Amniotic epithelial cell (primary cell): ENCODE results near the gene GNGT1.
A peak's percentile ranks its signal among the peaks of the same experiment; 100 is the strongest.

Source experiments
- DNase-seq: peaks from one replicate; pipeline ENCODE4 v3.0.0-alpha.2; 2010; ENCODE audit warnings: low read depth

GNGT1 gene

DNA sequence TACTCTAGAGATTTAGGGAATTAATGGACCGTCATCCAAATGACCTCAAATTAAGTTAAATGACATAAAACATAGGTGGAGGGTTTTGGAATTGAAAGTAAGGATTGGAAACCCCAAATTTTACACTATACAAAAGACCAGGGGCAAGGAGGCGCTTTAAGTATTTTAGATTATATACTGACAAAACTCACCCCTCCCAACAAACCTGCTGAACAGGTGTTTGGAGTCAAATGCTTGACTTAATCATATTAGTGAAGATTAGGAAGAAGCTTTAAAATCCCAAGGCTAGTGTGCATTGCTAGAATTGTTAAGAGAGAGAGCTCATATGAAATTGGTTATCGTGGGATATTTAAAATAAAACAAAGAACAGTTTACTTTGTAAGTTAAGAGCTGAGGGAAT is at the start of gene GNGT1:
GNGT1 (plus strand) TSS at position 301 of the 400 bp plus-strand sequence. CDS start 180 bp downstream, outside the sequence.
- DNase-seq = no peak

DNA sequence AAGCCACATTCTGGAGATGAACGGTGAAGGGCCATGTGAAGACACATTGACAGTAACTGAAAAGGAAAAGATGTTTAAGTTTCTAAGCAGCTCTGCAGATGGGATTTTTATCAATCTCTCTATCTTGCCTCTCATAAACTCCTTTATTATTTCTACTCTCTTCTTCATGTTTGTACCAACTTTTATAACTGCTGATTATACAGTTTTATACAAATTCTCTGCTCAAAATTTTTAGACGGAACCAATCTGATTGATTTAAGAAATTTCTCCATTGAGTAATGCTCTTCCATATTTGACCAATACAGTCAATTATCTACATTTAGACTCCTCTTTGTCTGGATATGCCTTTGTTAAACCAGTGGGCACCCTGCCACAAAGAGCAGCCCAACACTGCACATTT is 47.5 kb upstream of the GNGT1 start:
- DNase-seq = no peak

- DNase-seq = peak; percentile 66
Observed at GRCh38 chr7:93860261-93860660, 46.1 kb upstream of the GNGT1 start.

GRCh38 chr7:93861325-93861949 is 44.9 kb upstream of the GNGT1 start:
- no peak for DNase-seq

- DNase-seq = no peak
Observed at GRCh38 chr7:93862651-93863050, 43.7 kb upstream of the GNGT1 start.

DNA sequence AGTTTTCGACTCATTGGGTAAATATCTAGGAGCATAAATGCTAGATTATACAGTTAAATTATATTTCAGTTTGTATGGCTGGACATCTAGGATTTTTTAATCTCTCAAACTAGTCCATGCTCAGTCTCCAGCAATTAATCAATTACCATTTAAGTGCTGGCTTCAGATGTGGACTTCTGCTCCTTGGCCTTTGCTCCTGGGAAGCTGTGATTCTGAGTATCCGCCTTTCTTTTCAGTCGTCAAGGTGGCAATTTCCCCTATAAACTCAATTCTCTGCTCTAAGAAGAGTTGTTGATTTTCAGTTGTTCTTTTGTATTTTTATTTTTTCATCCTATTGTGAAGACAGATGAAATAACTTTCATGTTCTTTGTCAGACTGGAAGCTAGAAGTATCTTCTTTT is 39.5 kb upstream of the GNGT1 start:
- DNase-seq = no peak

DNA sequence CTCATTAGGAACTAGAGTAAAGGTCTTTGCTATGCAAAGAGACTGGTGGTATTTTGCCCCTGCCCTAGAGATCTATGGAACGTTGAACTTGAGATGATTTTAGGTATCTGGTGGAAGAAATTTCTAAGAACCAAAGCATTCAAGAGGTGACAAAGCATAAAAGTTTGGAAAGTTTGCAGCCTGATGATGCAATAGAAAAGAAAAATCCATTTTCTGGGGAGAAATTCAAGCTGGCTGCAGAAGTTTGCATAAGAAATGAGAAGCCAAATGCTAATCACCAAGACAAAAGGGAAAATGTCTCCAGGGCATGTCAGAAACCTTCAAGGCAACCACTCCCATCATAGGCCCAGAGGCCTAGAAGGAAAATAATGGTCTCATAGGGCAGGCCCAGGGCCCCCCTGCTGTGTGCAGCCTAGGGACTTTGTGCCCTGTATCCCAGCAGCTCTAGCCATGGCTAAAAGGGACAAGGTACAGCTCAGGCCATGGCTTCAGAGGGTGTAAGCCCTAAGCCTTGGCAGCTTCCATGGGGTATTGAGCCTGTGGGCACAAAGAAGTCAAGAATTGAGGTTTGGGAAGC is 32.3 kb upstream of the GNGT1 start:
- DNase-seq = no peak

DNA sequence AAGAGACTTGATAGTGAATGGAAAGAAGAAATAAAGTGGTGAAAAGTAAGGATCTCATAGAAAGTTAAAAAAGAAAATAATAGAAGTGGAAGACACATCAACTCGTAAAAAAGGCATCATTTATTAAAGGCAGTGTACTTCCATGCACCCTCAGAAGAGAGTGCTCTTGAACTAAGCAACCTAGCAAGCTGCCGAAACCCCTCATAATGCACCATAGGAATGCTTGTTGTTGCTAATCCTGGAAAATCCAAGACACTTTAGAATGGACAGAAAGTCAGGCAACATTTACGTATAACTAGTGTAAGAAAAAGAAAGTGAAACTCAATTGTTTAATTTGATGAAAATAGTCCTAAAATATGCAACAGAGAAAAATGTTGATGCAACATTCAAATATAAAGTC is 28.6 kb upstream of the GNGT1 start:
- DNase-seq = no peak

GRCh38 chr7:93879356-93879755 is 27.0 kb upstream of the GNGT1 start:
- DNase-seq = no peak

GRCh38 chr7:93882468-93882867 is 23.9 kb upstream of the GNGT1 start:
- no peak for DNase-seq

DNA sequence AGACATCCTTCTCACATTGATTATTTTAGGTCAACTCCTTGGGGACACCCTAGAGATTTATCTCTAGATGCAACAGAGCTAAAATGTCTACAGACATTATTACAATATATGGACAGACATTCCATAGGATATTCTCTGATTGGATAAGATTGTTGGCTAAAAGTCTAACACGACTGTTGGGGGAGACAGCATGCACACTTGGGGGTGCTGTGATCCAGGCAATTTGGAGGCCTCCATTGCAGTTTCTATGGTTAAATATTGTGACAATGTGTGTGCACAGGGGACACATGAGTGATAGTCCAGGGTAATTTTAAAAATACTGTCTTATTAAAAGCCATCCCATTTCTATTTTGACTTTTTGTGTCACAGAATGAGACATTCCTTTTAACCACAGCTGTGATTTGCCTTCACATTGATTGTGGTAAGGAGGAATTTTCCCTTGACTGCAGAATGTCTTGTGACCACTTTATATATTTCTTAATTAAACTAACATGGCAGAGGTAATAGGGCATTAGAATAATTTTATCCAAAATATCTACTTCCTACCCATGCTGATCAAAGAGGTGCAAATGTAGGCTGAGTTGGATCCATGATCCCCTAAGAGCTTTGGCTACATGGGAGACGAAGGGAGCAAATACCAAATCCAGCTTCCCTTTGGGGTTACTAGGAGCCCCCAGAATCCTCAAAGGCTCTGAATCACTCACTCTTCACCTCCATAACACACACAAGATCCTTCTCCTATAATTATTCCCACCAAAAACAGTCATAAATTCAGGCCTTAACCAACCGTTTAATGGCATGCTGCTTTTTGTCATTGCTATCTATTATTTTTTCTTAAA is 23.1 kb upstream of the GNGT1 start:
- no peak for DNase-seq

DNA sequence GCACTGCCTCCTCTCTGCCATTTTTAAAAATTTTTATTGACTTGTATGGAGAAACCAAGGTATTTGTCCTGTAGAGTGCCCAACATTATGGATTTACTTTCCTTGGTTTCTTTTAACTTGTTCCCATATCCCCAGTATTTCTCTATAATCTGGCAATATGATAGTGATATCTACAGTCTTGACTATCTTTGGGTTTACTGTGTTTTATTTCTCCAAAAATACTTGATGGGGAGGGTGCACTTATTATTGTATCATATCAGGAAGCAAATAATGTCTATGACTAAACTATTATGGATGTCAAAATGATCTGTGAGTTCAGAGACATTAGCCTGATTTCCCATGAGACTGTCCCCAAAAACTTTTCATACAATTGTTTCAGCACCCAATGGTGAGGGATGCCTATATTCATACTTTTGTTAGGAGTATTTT is 22.4 kb upstream of the GNGT1 start:
- DNase-seq = no peak

GRCh38 chr7:93884541-93884940 is 21.8 kb upstream of the GNGT1 start:
- DNase-seq = no peak

DNA sequence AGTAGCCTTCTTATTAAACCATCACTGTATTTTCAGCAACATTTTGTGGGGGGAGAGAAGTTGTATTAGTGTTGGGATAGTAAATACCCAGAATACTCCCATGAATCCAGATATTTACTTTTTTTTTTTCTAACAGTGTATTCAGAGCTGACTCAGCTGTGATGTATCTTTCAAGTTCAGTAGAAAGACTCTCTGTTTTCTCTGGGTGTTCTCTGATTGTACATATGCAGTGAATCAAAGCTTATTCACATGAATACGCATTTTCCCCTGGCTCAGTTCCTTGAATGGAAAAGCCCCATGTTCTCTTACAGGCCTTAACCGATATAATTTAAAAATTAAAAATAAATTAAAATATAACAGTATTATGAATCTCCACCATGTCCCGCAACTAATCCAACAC is 17.1 kb upstream of the GNGT1 start:
- peak; percentile 79 for DNase-seq

GRCh38 chr7:93890041-93890463 is 16.3 kb upstream of the GNGT1 start:
- peak; percentile 74 for DNase-seq

DNA sequence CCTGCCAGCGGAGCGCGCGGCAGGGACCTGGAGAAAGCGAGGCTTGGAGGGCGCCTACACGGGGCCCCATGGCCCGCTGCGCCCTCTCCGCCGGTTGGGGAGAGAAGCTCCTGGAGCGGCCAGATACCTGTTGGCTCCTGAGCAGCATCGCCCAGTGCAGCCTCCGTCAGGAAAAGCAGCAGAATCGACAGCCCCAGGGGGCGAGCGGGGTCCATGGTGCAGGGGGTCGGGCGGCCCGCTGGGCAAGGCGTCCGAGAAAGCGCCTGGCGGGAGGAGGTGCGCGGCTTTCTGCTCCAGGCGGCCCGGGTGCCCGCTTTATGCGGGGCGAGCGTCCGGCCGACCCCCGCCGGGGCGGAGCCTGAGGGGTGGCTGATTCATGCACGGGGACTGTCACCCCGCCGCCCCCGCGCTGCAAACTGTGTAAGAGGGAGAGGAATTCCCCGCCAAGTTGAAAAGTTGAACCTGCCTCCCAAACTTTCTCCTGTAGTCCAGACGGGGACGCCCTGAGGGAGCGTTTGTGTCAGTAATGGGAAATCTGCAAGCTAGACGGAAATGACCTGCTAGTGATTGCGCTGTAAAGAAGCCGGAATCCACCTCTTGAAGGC is 15.8 kb upstream of the GNGT1 start, which contains the start of gene TFPI2:
TFPI2 (minus strand) TSS at position 290 of the 605 bp plus-strand sequence; CDS start at position 215, 75 bp downstream.
- DNase-seq = peak; percentile 61

DNA sequence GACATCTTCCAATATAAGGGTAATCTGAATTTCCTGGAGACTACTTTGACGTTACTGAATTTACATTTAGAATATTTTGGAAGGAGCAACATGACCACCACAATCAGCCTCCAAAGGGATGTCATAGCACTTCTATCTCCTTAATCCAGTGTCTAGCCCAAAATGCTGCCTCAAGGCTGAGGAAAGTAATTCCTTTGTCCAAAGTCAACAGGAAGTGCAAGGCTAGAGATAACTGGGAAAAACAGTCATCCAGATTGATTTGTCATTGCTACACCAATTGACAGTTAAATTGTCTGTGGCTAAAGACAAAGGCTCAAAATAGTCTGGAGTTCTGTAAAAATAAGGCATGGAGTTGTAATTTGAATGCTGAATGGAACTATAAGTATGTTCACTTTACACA is 11.9 kb upstream of the GNGT1 start:
- no peak for DNase-seq

GRCh38 chr7:93894966-93895640 is 11.3 kb upstream of the GNGT1 start:
- DNase-seq = no peak

- DNase-seq = no peak
Observed at GRCh38 chr7:93895859-93896600, 10.3 kb upstream of the GNGT1 start.

GRCh38 chr7:93897680-93898079 is 8.7 kb upstream of the GNGT1 start:
- DNase-seq = no peak

DNA sequence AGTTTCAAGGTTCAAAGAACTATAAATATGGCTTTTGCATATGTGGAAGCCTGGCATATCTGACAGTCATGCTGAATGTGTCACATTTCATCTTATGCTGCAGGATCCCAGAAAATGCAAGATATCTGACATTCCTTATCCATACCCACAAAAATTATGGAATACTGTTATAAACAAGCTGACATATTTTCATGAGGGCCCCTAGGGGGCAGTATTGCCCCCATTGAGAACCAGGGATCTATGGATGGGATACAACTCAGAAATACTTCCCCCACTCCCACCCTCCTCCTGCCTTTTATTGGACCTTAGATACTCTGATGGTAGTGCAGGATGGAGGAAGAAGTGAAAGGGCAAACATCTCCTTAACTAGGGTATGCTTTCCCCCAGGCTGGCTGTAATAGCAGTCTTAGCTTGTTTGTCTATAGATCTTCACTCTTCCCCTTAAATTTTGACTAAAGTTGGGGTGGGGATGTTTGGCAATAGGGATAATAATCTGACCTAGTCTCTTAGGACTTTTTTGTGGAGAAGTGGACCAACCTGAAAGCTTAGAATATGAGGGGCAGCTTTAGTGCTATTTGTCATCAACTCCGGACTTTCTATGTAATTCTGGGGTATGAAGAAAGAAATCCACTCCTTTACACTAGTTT is 3.5 kb upstream of the GNGT1 start:
- DNase-seq = peak; percentile 72
